ENCODE results near the gene BRMS1.

Gene BRMS1

DNA sequence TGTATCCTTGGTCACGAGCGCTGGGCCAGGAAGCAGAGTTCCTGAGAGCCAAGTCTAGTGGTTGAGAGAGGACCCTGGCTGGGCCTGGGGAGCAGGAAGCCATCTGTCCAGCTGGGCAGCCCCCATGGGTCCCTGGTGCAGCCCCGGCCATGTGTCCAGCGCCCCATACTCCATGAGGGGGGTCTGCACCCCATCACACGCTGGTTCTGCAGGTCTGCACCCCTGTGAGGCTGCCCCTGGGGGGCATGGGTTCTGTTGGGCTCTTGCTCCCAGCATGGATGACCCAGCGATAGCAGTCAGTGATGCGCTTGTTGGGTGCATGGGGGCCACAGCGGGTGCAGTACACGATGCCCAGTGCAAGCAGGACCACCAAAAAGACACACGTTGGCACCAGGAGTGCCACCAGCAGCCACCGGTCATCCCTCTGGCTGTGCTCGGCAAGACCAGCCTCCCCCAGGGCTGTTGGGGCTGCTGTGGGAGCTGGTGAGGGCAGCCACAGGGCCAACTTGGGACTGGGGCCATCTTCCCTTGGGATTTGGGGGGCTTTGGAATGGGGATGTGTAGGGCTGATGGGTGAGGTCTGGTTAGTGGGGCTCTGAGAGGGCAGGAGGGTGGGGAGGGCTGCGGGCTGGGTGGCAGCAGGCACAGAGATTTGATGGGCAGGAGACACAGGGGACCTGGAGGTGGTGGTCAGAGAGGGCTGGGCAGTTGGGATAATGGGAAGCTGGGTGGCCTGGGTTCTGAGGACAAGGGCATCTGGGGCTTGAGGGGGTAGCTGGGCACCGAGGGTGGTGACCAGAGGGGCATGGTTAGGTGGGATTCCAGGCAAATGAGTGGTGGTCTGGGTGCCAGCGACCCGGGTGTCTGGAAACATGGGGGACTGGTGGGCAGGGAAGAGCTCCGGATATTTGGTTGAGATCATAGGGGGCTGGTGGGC is 30.1 kb downstream of the BRMS1 start:
- TF ChIP-seq CTCF (IDR thresholded peaks at IDR 0.05; ENCODE audit: low read length), result no peak
- TF ChIP-seq EZH2 (IDR thresholded peaks at IDR 0.05; ENCODE audit: borderline replicate concordance, low read length), result no peak
- no peak overlapping the region for H3K27ac ChIP-seq (ENCODE audit: low read depth, low read length, poor library complexity, severe bottlenecking)
- H3K9me3 ChIP-seq (ENCODE audit: low read length), result no peaks in the 10 kb centered on the region
- no peak overlapping the region for H3K4me3 ChIP-seq (ENCODE audit: low read depth, low read length, poor library complexity, severe bottlenecking)
- no peak overlapping the region for H3K4me2 ChIP-seq (ENCODE audit: low read length)
- no peaks in the 10 kb centered on the region for H3K36me3 ChIP-seq (ENCODE audit: insufficient read depth, low read length)
- no peaks in the 10 kb centered on the region for H4K20me1 ChIP-seq (ENCODE audit: insufficient read depth, low read length)
- H3K9me2 ChIP-seq (ENCODE audit: low read depth, low read length), result no peaks in the 10 kb centered on the region
- peaks cover 40% of the 10 kb centered on the region for H3K4me1 ChIP-seq (ENCODE audit: insufficient read depth, low read length, severe bottlenecking)
- no peaks in the 10 kb centered on the region for H3F3A ChIP-seq (ENCODE audit: insufficient read depth, low read length)
- no peaks in the 10 kb centered on the region for H3K27me3 ChIP-seq (ENCODE audit: insufficient read depth, low read length)
- no peak overlapping the region for H2AFZ ChIP-seq (ENCODE audit: low read length)
- H3K79me2 ChIP-seq (ENCODE audit: insufficient read depth, low read length), result no peaks in the 10 kb centered on the region
- H3K9ac ChIP-seq (ENCODE audit: low read length), result no peak overlapping the region

DNA sequence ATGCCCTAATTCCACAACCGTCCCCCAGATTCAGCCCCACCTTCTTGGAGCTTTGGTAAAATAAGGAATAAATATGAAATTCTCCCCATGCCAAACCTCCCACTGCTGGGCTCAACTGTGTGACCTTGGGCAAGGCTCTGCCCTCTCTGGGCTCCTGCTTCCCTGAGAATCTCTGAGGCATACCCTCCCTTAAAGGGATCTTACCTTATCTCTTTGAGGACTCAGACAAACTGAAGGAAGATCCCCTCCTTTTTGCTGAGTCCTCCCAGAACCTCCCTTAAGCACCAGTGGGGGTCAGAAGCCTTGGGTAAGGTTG is 30.8 kb downstream of the BRMS1 start:
- TF ChIP-seq EZH2 (IDR thresholded peaks at IDR 0.05; ENCODE audit: borderline replicate concordance, low read length) (no peak), CTCF (IDR thresholded peaks at IDR 0.05; ENCODE audit: low read length) (no peak)
- H3K36me3 ChIP-seq (ENCODE audit: insufficient read depth, low read length), result no peaks in the 10 kb centered on the region
- no peaks in the 10 kb centered on the region for H3K9me3 ChIP-seq (ENCODE audit: low read length)
- no peaks in the 10 kb centered on the region for H3K79me2 ChIP-seq (ENCODE audit: insufficient read depth, low read length)
- no peak overlapping the region for H3K4me2 ChIP-seq (ENCODE audit: low read length)
- H2AFZ ChIP-seq (ENCODE audit: low read length), result no peak overlapping the region
- no peak overlapping the region for H3K4me3 ChIP-seq (ENCODE audit: low read depth, low read length, poor library complexity, severe bottlenecking)
- no peak overlapping the region for H3K27ac ChIP-seq (ENCODE audit: low read depth, low read length, poor library complexity, severe bottlenecking)
- H3F3A ChIP-seq (ENCODE audit: insufficient read depth, low read length), result no peaks in the 10 kb centered on the region
- no peak overlapping the region for H3K9ac ChIP-seq (ENCODE audit: low read length)
- H3K4me1 ChIP-seq (ENCODE audit: insufficient read depth, low read length, severe bottlenecking), result peaks cover 40% of the 10 kb centered on the region
- H3K27me3 ChIP-seq (ENCODE audit: insufficient read depth, low read length), result no peaks in the 10 kb centered on the region
- H4K20me1 ChIP-seq (ENCODE audit: insufficient read depth, low read length), result no peaks in the 10 kb centered on the region
- H3K9me2 ChIP-seq (ENCODE audit: low read depth, low read length), result no peaks in the 10 kb centered on the region

DNA sequence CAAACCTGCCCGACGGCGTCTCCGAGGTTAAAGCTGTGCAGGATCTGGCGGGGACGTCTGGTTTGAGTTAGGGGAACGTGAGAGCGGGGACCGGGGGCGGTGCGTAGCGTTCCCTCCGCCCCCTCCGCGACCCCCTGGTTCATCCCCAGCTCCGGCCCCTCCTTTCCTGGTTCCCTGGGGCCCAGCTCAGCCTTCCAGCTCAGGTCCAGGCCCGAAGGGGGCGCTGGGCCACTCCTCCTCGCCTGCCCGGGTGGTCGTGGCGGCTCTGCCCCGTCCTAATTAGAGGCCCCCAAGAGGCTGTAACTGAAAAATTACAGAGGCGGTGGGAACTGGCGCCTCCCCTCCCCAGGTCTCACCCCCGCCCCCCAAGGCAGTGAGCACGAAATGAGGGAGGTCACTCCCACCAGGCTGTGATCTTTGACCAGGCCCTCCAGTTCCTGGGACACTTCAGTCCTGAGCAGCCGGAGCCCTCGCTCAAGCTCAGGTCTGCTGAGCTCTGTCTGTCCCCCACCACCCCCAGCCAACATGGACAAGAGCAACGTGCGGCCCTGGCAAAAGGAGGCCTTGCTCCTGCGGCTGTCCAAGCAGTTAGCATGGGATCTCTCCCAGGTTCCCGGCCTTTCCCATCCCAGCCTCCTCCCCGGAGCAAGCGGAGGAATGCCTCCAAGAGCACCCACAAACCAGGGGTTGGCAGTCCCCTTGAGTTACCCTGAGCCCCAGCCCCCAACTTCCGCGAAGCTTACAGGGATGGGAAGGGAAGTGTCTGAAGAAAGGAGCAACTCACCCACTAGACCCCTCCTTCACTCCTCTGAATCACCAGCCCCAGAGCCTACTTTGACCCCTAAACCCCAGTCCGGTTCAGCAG is 31.4 kb downstream of the BRMS1 start:
- H3K36me3 ChIP-seq (ENCODE audit: insufficient read depth, low read length), result no peaks in the 10 kb centered on the region
- H3K9me2 ChIP-seq (ENCODE audit: low read depth, low read length), result no peaks in the 10 kb centered on the region
- peaks cover 35% of the 10 kb centered on the region for H3K4me1 ChIP-seq (ENCODE audit: insufficient read depth, low read length, severe bottlenecking)
- no peaks in the 10 kb centered on the region for H4K20me1 ChIP-seq (ENCODE audit: insufficient read depth, low read length)
- H3F3A ChIP-seq (ENCODE audit: insufficient read depth, low read length), result no peaks in the 10 kb centered on the region
- no peaks in the 10 kb centered on the region for H3K27me3 ChIP-seq (ENCODE audit: insufficient read depth, low read length)
- TF ChIP-seq EZH2 (IDR thresholded peaks at IDR 0.05; ENCODE audit: borderline replicate concordance, low read length) (no peak), CTCF (IDR thresholded peaks at IDR 0.05; ENCODE audit: low read length) (no peak)
- peak overlapping the region; percentile 52 for H3K4me3 ChIP-seq (ENCODE audit: low read depth, low read length, poor library complexity, severe bottlenecking)
- no peaks in the 10 kb centered on the region for H3K79me2 ChIP-seq (ENCODE audit: insufficient read depth, low read length)
- H3K4me2 ChIP-seq (ENCODE audit: low read length), result peak overlapping the region; percentile 73
- no peaks in the 10 kb centered on the region for H3K9me3 ChIP-seq (ENCODE audit: low read length)
- peak overlapping the region; percentile 44; the same call in 1 of the 2 replicates for H3K9ac ChIP-seq (ENCODE audit: low read length)
- no peak overlapping the region for H3K27ac ChIP-seq (ENCODE audit: low read depth, low read length, poor library complexity, severe bottlenecking)
- H2AFZ ChIP-seq (ENCODE audit: low read length), result no peak overlapping the region
